Testis (tissue), 3 donors: Measurements from ENCODE around the gene THSD4. TPM values are rescaled to one million over a fixed set of nuclear protein-coding genes. Genes with fewer than 3 reads are reported as not detected.

ENCODE experiments used
- DNase-seq: peaks from one replicate; pipeline ENCODE4 v3.0.0-alpha.2; 2019
- H3K27ac ChIP-seq, 2 donors: fragments of 200-600 bp; sonication (generic); one replicate each; pipeline ENCODE4 v1.5.1; 2019
- H3K27me3 ChIP-seq: fragments of 200-600 bp; sonication (generic); one replicate; pipeline ENCODE4 v1.5.1; 2019
- H3K36me3 ChIP-seq: fragments of 200-600 bp; sonication (generic); one replicate; pipeline ENCODE4 v1.5.1; 2017; ENCODE audit warnings: low read depth; ENCODE audit errors: missing control alignments
- H3K4me1 ChIP-seq: fragments of 200-600 bp; sonication (generic); one replicate; pipeline ENCODE4 v1.5.1; 2019
- H3K4me3 ChIP-seq, 2 donors: fragments of 200-600 bp; sonication (generic); one replicate each; pipeline ENCODE4 v1.5.1; 2017 to 2019
- H3K9me3 ChIP-seq: fragments of 200-600 bp; sonication (generic); one replicate; pipeline ENCODE4 v1.5.1; 2017
- CTCF ChIP-seq, 3 experiments: fragments of 450-650 bp in 2 of 3; fragments of 200-600 bp in 1 of 3; sonication (generic) in 1 of 3; IDR thresholded peaks; one replicate each; pipeline ENCODE4 v1.5.1; 2016 to 2019; ENCODE audit warnings: antibody characterized with exemption in 3 of 3, mild to moderate bottlenecking in 2 of 3, moderate library complexity in 1 of 3
- POLR2A ChIP-seq: fragments of 450-650 bp; IDR thresholded peaks from one replicate; pipeline ENCODE4 v1.6.1; 2017; ENCODE audit warnings: antibody characterized with exemption, mild to moderate bottlenecking, moderate library complexity
- WGBS, 2 donors: methylation state at CpG; one replicate each; pipeline ENCODE4 v1.1.5; 2018; 5-methylcytosine and 5-hydroxymethylcytosine counted together
- intact Hi-C: fragments of 100-400 bp; cut with DNase I; formaldehyde crosslinking; loops from one replicate; pipeline ENCODE4 v1.15.1; 2023; ENCODE audit warnings: low total_unique reads
- polyA plus RNA-seq: library from polyadenylated mRNA; stranded (reverse); fragments of 350-450 nt; fragmentation: Illumina TruSeq; extraction: RNeasy Lipid Tissue Mini Kit (QIAGEN cat#74804); gene quantifications from one replicate; pipeline ENCODE4 v1.2.3, GENCODE V29; 2014; ENCODE audit warnings: low read depth, low replicate concordance; ENCODE audit not compliant: insufficient read depth
- total RNA-seq, 2 donors: library from RNA; depleted of rRNA; stranded (reverse); fragments of >200 nt; gene quantifications; one replicate each; pipeline ENCODE4 v1.2.3, GENCODE V29; 2016

THSD4 gene
- total and polyA plus RNA-seq, 3 donors from 2014 or later = 14.3 to 21.5 (median 18.2) TPM

DNA sequence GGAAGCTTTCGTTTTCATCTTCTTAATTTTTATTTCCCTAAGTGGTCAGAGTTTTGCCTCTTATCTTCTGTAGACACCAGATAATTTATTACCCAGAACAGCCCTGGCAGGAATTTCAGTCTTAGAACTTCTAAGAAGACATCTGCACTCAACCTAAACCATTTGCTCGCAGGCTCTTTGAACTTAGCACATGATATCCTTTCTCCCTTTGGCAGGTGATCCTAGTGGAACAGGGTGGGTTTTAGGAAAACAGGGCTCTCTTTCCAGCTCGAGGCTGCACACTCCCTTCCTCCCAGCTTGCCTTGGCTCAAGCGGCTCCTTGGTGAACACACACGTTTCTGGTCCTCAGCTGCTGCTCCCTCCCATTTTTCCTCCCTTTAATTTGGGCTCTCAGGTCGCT is 116.5 kb downstream of the THSD4 start:
- intact Hi-C loops = no loop called here
- Histone ChIP-seq H3K36me3 (no peaks in the 10 kb centered on the region), H3K4me1 (no peaks in the 10 kb centered on the region), H3K9me3 (no peaks in the 10 kb centered on the region), H3K27me3 (no peaks in the 10 kb centered on the region), H3K27ac (no peak overlapping the region), H3K4me3 (no peak overlapping the region)
- WGBS, 2 donors = 30 to 41% methylated on average over 6 of the region's 6 CpGs
- TF ChIP-seq POLR2A = no peak
- TF ChIP-seq CTCF (IDR thresholded peaks at IDR 0.05) = no peak
- peak; percentile 43 for DNase-seq

DNA sequence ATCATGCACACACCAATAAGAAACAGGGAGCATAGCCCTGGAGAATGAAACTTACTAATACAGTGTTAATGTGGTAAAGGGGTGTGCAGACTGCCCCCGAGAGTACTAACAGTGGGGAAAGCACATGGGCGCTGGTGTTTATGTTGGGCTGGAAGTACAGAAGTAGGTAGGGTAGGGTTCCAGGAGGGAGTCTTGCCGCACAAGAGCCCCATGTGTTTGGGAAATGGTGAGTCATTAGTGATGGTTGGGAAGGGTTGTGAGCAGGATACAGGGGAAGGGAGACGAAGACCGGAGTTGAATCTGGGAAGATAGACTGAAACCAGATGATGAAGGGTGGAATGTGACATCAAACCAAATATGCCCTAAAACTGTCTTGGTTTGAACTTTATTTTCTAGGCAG is 117.1 kb downstream of the THSD4 start:
- Histone ChIP-seq H3K27me3 (no peaks in the 10 kb centered on the region), H3K27ac (no peak overlapping the region), H3K9me3 (no peaks in the 10 kb centered on the region), H3K36me3 (no peaks in the 10 kb centered on the region), H3K4me1 (no peaks in the 10 kb centered on the region), H3K4me3 (no peak overlapping the region)
- DNase-seq = no peak
- WGBS, 2 donors = 89 to 93% methylated on average over 5 of the region's 5 CpGs
- TF ChIP-seq POLR2A (no peak), CTCF (IDR thresholded peaks at IDR 0.05) (no peak)
- intact Hi-C loops = no loop called here

DNA sequence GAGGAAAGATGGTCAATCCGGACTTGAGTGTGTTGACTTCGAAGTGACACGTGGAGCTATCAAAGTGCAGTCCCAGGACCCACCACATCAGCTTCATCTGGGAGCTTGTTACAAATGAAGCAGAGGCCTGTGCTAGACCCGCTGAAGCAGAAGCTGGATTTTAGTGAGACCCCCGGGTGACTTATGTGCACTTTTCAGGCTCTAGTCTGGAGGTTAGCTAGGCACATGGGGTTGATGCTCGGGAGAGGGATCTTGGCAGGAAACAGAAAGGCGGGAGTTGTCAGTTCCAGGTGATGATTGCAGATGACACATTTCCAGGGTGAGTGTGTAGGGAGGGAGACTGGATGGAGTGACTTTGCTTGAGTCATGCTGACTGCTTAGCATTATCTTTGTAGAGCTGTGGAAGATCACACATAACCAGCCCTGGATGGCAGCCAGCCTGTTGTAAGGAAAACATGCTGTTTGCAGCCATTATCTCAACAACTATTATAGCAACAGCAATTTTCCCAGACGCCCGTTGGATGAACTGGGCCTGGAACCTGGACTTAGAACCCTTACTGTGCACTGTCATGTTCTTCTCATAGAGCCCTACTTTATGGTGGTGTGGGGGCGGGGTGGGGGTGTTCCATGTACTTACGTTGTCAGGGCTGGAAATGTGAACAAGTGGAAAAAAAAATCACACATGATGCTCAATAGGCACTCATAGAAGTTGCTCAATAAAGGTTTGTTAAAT is 122.4 kb downstream of the THSD4 start:
- Histone ChIP-seq H3K4me1 (no peaks in the 10 kb centered on the region), H3K4me3 (no peak overlapping the region), H3K36me3 (no peaks in the 10 kb centered on the region), H3K27ac (no peak overlapping the region), H3K27me3 (no peaks in the 10 kb centered on the region), H3K9me3 (no peaks in the 10 kb centered on the region)
- intact Hi-C loops = no loop called here
- no peak for TF ChIP-seq CTCF (IDR thresholded peaks at IDR 0.05)
- TF ChIP-seq POLR2A = no peak
- DNase-seq = peak; percentile 35
- WGBS, 2 donors = 77 to 84% methylated on average over 11 of the region's 11 CpGs

DNA sequence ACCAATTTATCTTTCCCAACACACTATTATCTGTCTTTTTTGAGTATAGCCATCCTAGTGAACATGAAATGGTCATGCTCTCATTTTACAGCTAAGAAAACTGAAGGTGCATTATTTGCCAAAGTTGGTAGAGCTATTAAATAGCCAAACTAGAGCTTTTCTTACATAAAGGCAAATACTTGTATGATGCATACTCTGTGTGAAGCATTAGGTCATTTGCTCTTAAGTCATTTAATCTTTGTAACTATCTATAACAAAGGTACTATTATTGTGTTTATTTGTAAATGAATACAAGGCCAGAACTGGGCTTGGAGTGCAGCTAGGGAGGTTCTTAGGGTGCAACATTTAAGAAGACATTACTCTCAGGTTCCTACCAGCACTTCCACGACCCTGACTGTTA is 123.7 kb downstream of the THSD4 start:
- Histone ChIP-seq H3K4me1 (no peaks in the 10 kb centered on the region), H3K4me3 (no peak overlapping the region), H3K27me3 (no peaks in the 10 kb centered on the region), H3K36me3 (no peaks in the 10 kb centered on the region), H3K9me3 (no peaks in the 10 kb centered on the region), H3K27ac (no peak overlapping the region)
- DNase-seq = no peak
- intact Hi-C loops = no loop called here
- 74 to 93% methylated on average over 1 of the region's 1 CpG for WGBS, 2 donors
- no peak for TF ChIP-seq POLR2A
- no peak for TF ChIP-seq CTCF (IDR thresholded peaks at IDR 0.05)
